ENCODE data around the gene FARP1.

FARP1 gene, protein sequence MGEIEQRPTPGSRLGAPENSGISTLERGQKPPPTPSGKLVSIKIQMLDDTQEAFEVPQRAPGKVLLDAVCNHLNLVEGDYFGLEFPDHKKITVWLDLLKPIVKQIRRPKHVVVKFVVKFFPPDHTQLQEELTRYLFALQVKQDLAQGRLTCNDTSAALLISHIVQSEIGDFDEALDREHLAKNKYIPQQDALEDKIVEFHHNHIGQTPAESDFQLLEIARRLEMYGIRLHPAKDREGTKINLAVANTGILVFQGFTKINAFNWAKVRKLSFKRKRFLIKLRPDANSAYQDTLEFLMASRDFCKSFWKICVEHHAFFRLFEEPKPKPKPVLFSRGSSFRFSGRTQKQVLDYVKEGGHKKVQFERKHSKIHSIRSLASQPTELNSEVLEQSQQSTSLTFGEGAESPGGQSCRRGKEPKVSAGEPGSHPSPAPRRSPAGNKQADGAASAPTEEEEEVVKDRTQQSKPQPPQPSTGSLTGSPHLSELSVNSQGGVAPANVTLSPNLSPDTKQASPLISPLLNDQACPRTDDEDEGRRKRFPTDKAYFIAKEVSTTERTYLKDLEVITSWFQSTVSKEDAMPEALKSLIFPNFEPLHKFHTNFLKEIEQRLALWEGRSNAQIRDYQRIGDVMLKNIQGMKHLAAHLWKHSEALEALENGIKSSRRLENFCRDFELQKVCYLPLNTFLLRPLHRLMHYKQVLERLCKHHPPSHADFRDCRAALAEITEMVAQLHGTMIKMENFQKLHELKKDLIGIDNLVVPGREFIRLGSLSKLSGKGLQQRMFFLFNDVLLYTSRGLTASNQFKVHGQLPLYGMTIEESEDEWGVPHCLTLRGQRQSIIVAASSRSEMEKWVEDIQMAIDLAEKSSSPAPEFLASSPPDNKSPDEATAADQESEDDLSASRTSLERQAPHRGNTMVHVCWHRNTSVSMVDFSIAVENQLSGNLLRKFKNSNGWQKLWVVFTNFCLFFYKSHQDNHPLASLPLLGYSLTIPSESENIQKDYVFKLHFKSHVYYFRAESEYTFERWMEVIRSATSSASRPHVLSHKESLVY

DNA sequence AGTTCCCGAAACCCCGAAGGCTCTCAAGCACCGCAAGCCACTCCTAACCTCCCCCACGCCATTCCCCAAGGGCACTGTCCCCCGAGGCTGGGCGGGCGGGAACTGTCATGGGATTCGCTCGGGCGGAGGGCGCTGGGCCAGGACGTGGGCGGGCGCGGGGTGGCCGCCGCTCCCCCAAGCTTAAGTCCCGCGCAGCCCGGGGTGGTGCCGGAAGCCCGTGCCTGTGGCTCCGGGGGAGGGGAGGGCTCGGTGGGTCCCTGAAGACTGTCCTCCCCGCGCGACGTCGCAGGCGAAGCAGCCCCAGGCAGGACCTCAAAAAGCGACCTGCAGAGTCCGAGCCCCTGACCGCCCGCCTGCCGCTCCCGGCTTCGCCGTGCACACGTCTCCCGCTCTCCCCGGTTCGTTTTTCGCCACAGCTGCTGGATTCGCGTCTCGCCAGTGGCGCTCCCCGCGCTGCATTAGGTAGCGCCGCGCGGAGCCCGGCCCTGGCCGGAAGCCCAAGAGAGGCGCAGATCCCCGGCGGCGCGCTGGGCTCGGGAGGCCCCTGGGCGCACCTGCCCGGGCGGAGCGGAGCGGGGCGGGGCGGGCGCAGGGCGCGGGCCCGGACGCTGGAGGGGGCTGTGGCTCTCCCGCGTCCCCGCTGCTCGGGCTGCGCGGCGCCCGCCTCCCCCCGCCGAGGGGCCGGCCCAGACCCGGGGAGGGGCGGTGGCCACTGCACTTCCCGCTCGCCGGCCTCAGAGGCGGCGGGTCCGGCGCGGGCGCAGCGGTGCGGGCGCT is at the start of gene FARP1:
TSS of gene FARP1 (plus strand) at position 715 of the 777 bp plus-strand sequence. CDS start 70,149 bp downstream, outside the sequence.
- no peak for DNase-seq

DNA sequence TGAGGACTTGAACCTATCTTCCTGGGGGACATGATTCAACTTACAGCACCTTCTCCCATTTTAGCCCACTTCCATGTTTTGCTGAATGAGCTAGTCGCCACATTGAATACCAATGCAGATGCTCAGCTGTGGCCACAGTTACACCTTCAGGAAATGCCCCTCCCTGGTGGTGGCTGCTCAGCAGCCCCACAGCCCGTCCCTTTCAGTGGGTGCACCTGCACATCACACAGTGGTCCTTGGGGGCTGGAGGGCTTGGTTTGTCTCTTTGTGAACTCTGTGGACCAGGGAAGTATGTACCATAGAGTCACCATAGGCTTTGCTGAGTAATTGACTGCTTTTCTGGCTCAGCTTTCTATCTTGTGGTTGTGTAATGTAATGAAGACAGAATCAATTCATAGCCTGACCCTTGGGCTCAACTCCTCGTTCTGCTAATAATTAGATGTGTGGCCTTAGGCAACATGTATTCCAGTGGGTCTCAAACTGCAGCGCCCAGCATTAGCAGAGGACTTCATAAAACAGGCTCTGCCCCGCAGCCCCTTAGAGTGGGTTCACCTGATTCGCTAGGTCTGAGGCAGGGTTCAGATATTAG is 48.1 kb upstream of the FARP1 start:
- no peak for DNase-seq

DNA sequence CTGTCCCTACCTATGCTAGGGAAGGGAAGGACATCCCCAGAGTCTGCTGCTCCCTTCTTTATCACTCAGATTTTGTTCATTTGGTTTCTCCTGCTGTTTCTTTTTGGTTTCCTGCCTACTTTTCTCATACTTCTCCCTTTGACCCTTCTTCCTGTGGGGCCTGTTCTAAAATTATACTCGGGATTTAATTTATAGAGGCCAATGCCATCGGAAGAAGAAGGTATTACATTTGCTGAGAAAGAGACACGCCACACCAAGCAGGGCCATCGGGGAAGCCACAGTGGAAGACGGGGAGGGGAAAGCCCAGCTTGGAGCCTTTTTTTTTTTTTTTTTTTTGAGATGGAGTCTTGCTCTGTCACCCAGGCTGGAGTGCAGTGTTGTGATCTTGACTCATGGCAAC is 46.8 kb upstream of the FARP1 start:
- no peak for DNase-seq

DNA sequence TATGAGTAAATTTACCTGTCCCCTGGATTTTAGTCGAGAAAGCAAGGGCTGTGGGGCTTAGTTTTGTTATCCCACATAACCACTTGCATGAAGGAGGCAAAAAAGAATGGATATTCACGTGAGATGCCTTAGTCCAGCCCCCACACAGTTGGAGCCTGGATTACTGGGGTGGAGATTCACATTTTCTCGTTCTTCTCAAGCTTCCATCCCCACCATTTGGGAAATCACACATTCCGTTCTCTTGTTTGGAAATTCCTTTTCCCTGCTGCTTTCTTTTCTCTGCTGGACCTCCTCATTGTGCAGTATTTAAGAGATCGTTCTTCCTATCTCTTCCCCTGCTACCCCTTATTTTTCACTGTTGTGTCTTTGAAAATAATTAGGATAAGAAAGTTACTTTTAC is 45.1 kb upstream of the FARP1 start:
- DNase-seq: no peak

DNA sequence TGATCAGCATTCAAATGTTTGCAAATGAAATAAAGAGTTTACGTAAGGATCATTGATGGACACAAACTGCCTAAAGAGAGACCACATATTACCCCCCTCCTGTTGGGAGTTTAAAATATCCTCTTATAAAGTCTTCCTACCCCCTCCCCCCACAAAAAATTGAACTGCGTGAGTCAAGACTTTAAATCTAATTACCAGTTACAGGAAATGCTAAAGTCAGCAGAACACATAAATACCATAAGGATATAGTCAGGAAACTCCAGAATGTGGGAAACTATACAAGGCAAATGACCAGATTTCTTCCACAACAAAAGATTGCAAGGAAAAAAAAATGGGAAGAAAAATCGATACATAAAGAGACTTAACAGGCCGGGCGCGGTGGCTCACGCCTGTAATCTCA is 44.4 kb upstream of the FARP1 start:
- DNase-seq: no peak

DNA sequence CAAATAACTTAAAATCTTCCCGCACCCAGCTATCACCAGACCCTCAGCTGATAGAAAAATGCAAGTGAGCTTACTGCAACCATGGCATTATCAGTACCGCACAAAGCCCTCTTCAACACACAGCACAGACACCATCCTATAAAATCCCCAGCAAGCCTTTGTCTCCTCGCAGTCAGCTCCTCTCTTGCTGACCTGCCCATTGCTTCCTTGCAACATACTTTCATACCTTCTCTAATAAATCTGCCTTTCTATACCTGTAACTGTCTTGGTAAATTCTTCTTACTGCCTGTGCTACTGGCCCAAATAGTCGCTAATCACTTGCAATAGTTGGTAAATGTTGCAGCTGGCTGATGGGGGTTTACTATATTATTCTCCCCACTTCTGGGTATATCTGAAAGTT is 43.3 kb upstream of the FARP1 start:
- DNase-seq: no peak

DNA sequence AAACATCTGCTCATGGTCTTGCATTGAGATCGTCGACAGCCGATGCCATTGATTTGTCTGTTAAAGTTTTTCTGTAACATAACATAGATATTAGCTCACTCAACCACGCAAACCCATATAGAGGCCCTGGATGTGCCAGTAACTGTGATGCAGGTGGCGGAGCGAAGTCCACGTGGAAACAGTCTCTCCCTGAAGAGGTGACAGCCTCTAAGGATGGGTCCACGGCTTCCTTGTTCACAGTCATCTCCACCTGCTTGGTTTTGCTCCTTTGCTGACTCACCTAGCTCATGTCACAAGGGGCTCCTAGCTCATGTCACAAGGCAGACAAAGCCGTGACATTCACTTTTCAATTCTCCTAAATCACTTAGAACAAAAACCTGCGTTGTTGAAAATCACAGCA is 42.4 kb upstream of the FARP1 start:
- no peak for DNase-seq

DNA sequence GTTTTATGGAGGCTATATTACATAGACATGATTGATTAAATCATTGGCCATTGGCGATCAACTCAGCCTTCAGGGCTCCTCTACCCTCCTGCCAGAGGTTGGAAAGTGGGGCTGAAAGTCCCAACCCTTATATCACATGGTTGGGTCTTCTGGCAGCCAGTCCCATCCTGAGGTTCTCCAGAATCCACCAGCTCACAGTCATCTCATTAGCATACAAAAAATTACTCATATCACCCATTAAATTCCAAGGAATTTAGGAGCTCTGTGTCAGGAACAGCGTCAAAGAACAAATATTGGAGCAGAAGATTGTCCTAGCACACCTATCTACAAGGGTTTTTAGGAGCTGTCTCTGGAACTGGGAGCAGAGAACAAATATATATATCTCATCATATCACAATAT is 39.4 kb upstream of the FARP1 start:
- DNase-seq: no peak

DNA sequence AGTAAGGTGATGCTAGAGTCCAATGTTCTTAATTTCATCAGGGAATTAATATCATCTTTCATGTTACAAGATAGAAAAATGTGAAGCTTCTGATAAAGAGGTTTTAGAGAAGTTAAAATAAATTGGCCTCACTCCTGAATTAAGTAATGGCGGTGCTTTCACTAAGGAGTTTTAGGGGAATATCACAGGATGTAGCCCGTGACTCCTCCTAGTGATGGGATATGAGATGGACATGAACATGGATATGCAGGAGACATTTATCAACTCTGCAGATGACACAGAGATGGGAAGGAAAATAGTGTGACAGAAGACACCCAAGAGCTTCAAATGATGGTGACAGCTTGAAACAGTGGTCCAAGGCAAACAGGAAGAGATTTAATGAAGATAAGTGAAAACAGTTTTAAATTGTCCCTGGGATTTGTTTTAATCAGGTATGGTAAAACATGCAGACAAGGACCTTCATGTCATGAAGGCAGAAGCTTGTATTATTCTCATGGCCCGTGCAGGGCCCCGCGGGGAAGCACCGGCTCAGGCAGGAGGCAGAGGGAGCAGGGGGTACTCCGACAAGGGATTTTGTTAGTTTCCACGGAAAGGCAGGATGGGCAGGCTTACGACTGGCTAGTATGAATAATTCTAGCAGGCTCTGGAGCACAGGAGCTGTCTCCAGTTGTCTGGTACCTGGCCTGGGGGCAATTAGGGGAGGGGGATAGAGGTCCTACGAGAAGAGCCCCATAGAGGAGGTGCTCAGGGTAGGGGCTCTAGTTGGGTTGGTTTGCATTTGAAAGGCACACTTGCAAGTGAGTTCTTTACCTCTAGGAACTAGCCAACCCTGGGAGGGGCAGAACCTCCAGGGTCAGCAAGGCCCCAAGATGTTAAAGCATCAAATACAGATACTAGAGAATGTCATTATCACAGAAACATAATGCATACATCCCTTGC is 38.7 kb upstream of the FARP1 start:
- DNase-seq: no peak

DNA sequence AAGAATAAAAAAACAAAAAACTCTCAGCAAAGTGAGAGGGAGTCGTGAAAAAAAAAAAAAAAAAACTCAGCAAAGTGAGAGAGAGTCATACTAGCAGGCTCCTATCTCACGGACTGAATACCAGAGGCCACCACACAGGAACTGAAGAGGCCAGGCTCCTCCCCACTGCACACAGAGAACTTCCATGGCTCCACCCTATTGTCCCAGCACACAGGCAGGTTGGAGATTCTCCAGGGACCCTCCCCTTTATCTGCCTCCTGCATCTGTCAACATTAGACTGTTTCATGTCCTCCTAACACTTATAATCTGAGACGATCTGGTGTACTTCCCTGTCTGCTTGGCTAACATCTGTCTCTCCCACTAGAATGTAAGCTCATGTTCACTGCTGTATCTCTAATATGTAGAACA is 37.0 kb upstream of the FARP1 start:
- DNase-seq: no peak

DNA sequence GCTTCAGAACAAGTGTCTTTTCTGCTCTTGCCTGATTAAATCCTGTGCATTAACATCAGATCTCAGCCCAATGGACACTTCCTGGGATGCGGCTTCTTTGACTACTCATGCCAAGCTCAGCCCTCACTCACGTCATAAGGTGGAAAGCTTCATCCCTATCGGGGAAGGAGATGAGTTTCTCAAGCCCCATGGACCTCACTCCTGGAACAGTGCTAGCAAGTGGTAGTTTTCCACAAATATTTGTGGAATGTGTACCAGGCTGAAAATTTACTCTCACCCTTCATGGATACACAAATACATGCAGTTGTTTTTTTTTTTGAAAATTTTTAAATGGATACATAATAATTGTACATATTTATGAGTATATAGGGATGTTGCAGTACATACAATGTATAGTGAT is 34.6 kb upstream of the FARP1 start:
- DNase-seq: no peak

DNA sequence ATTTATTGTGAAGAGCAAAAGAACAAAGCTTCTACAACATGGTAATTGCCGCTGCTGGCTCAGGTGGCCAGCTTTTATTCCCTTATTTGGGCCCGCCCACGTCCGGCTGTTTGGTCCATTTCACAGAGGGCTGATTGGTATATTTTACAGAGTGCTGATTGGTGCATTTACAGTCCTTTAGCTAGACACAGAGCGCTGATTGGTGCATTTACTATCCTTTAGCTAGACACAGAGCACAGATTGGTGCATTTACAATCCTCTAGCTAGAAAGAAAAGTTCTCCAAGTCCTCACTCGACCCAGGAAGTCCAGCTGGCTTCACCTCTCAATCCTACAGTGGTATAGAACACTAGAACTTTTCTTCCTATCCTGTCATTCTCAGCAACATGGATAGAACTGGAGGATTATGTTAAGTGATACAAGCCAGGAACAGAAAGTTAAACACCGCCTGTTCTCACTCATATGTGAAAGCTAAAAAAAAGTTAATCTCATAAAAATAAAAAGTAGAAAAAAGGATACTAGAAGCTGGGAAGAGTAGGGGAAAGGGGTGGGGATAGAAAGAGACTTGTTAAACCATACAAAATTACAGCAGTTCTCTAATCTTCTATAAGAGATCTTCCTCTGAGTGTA is 33.6 kb upstream of the FARP1 start:
- DNase-seq: no peak

DNA sequence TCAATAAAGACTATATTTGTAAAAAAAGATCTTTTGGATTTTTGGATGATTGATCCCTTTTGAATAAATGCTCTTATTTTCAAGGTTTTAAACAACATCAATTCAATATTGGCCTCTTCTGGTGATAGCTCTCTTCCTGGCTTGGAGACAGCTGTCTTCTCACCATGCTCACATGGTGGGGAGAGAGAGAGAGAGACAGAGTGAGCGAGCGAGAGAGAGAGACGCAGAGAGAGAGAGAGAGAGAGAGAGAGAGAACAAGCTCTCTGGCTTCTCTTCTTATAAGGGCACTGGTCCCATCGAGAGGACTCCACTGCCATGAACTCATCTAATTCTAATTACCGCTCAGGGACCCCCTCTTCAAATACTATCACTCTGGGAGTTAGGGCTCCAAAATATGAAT is 32.1 kb upstream of the FARP1 start:
- no peak for DNase-seq

DNA sequence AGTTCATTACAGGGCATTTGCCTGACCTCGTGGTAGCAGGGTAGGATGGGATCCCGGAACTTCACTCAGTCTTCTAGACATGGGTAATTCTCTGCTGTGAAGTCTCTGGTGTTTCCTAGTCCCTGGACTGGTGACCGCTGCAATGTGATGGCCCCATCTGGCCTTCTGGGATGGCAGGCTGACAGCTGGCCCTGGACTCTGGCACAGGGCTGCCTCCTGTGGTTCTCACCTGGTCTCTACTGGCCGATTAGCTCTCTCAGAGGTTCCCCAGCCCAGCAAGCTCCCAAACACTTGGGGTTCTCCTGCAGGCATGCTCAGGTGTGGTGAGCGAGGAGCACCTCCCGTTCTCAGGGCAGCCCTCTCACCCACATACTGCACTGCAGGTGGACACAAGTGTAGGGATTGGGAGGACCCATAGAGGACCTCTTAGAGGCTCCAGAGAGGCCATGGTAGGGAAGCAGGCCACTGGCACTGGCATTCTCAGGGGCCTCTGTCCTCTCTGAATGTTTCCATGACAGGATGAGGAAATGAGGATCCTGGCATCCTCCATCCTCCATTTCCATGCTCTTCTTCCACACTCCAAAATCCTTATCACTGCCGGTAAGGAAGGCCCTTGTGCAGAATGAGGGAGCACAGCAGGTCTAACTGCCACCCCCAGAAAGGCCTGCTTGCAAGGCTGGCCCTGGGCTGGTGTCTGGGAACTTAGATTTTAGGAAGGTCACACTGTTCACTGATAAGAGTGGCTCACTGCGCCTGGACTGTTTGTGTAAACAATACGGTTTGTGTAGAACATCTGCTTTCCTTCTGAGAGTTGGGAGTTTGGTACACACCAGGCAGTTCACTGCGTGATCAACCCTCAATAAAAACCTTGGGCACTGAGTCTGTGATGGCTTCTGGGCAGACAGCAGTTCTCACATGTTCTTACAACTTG is 31.5 kb upstream of the FARP1 start:
- DNase-seq: no peak

DNA sequence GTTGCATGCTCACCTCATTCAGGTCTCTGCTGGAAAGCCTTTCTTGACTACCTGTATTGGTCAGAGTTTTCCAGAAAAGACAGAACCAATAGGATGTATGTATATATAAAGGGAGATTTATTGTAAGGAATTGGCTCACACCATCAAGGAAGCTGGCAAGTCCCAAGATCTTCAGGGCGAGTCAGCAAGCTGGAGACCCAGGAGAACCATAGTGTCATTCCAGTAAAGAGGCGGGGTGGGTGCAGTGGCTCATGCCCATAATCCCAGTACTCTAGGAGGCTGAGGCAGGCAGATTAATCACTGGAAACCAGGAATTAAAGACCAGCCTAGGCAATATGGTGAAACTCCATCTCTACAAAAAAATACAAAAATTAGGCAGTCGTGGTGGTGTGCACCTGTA is 30.4 kb upstream of the FARP1 start:
- DNase-seq: no peak

DNA sequence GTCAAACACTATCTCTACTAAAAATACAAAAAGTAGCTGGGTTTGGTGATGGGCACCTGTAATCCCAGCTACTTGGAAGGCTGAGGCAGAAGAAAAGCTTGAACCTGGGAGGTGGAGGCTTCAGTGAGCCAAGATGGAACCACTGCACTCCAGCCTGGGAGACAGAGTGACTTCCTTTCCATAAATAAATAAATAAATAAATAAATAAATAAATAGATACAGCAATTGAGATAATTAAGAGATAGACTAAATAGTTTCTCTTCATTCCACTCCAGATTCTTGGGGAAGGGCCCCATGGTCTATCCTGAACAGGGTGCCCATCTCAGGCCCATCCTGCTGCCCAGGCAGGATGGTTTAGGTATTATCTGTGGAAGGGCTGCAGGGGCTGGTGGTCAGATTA is 24.0 kb upstream of the FARP1 start:
- DNase-seq: no peak

DNA sequence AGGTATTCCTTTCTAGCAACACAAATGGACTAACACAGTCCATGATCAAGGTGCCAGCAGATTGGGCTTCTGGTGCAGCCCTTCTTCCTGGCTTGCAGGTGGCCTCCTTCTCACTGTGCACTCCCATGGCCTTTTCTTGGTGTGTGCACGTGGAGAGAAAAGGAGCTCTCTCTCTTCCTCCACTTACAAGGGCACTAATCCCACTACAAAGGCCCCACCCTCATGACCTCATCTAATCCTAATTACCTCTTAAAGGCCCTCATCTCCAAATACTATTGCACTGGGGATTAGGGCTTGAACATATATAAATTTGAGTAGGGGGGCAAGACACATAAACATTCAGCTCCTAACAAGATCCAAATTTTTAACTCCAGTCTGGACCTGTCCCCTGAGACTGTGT is 19.7 kb upstream of the FARP1 start:
- no peak for DNase-seq

DNA sequence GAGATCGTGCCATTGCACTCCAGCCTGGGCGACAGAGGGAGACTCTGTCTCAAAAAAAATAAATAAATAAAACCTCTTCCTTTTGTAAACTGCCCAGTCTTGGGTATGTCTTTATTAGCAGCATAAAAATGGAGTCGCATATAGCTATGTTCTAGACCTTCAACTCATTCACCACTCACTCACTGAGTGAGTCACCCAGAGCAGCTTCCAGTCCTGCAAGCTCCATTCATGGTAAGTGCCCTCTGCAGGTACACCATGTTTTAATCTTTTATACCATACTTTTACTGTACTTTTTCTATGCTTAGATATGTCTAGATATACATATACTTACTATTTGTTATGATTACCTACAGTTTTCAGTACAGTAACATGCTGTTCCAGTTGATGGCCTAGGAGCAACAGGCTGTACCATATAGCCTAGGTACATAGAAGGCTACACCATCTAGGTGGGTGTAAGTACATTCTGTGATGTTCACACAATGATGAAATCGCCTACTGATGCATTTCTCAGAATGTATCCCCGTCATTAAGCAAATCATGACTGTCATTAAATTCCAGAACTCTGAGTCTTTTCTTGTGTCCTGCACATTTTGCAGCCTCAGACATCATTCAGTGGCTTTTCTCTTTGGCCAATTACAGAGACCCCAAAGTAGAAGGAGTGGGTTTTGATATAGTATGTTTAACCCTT is 13.7 kb upstream of the FARP1 start:
- DNase-seq: no peak

DNA sequence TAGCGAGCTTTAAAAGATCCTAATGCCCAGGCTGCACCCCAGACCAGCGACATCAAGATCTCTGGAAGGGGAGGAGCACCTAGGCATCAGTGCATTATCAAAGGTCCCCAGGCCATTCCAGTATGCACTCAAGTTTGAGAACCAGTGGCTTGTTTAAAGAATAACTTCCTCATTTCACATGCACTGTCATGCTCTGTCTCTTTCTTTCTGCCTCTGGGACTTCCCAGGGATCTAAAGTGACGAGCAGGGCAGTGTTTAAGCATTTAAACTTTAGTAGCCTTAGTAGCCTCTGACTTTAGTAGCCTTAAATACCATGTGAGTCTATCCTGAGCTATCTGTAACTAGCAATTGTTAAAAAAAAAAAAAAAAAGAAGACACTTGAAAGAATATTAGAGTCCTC is 8.9 kb upstream of the FARP1 start:
- DNase-seq: no peak
